NB4 (cell line): Measurements from ENCODE around the gene FRAT1.

ENCODE experiments used
- CTCF ChIP-seq: IDR thresholded peaks from one replicate; pipeline ENCODE4 v1.5.1; 2012; ENCODE audit warnings: low read depth, low read length
- MAX ChIP-seq: IDR thresholded peaks from 2 replicates; pipeline ENCODE4 v1.6.1; 2011; ENCODE audit warnings: low read depth, low read length
- POLR2A ChIP-seq: IDR thresholded peaks from 2 replicates; pipeline ENCODE4 v1.6.1; 2011; ENCODE audit warnings: mild to moderate bottlenecking; ENCODE audit not compliant: insufficient read length; ENCODE audit errors: extremely low read depth

- TF ChIP-seq POLR2A (no peak), CTCF (no peak), MAX (no peak)
Observed at GRCh38 chr10:97331153-97331703, 12.2 kb downstream of the FRAT1 start.
